SK-N-SH treated with all-trans-retinoic acid at 6 μM for 48 hours (cell line): ENCODE data around the gene BSX.

Source experiments
- ARNTL ChIP-seq: fragments of 450-650 bp; formaldehyde crosslinking; IDR thresholded peaks from 2 replicates; pipeline ENCODE4 v1.5.0; 2020; ENCODE audit warnings: low read depth, mild to moderate bottlenecking, moderate library complexity, borderline replicate concordance
- BACH2 ChIP-seq: fragments of 250-450 bp; sonication (Bioruptor Pico); IDR thresholded peaks from 2 replicates; pipeline ENCODE4 v1.9.0; 2021; ENCODE audit warnings: mild to moderate bottlenecking, borderline replicate concordance
- CSDC2 ChIP-seq: fragments of 250-450 bp; sonication (Bioruptor Pico); IDR thresholded peaks from 2 replicates; pipeline ENCODE4 v1.5.0; 2020; ENCODE audit warnings: mild to moderate bottlenecking, moderate library complexity
- GLIS3 ChIP-seq: fragments of 250-450 bp; sonication (Bioruptor Pico); IDR thresholded peaks from 2 replicates; pipeline ENCODE4 v1.5.0; 2020; ENCODE audit warnings: mild to moderate bottlenecking, moderate library complexity
- PATZ1 ChIP-seq: fragments of 250-450 bp; sonication (Bioruptor Pico); IDR thresholded peaks from 2 replicates; pipeline ENCODE4 v1.8.0; 2020; ENCODE audit warnings: mild to moderate bottlenecking, moderate library complexity, borderline replicate concordance
- RARB ChIP-seq: fragments of 250-450 bp; sonication (Bioruptor Pico); IDR thresholded peaks from 2 replicates; pipeline ENCODE4 v1.8.0; 2021; ENCODE audit warnings: mild to moderate bottlenecking, moderate library complexity
- TCF4 ChIP-seq: fragments of 250-450 bp; sonication (Bioruptor Pico); IDR thresholded peaks from 2 replicates; pipeline ENCODE4 v1.8.0; 2021; ENCODE audit warnings: mild to moderate bottlenecking, moderate library complexity, borderline replicate concordance
- TOX ChIP-seq: fragments of 250-450 bp; sonication (Bioruptor Pico); IDR thresholded peaks from 2 replicates; pipeline ENCODE4 v1.8.0; 2021; ENCODE audit warnings: mild to moderate bottlenecking, moderate library complexity, borderline replicate concordance
- ZFP30 ChIP-seq: fragments of 450-650 bp; formaldehyde crosslinking; IDR thresholded peaks from 2 replicates; pipeline ENCODE4 v1.5.0; 2022; ENCODE audit warnings: mild to moderate bottlenecking, moderate library complexity
- ZNF565 ChIP-seq: fragments of 450-650 bp; formaldehyde crosslinking; conservative IDR thresholded peaks from 2 replicates; pipeline ENCODE4 v1.5.0; 2020; ENCODE audit warnings: low read depth, mild to moderate bottlenecking, moderate library complexity

DNA sequence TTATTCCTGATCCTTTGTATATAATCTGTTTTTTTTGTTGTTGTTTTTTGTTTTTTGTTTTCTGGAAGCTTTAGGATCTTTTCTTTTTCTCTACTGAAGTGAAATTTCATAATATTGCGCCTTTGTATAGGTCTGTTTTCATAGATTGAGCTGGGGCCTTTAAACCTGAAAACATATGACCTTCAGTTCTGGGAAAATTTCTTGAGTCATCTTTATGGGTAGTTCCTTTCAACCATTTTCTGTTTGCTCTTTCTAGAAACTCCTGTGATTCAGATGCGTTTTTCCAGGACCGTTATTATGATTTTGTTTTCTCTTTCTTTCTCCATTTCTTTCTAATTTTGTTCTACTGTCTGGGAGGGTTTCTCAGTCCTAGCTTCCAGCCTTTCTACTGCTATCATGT is 43.7 kb downstream of the BSX start:
- no peak for TF ChIP-seq ZFP30 (CRISPR knock-in tag)
- TF ChIP-seq ARNTL, result no peak
- TF ChIP-seq GLIS3 (CRISPR knock-in tag), result no peak
- no peak for TF ChIP-seq RARB (CRISPR knock-in tag)
- no peak for TF ChIP-seq ZNF565 (CRISPR knock-in tag)
- TF ChIP-seq PATZ1, result no peak
- no peak for TF ChIP-seq TOX
- TF ChIP-seq BACH2 (CRISPR knock-in tag), result no peak
- TF ChIP-seq CSDC2, result no peak
- TF ChIP-seq TCF4 (CRISPR knock-in tag), result no peak
